Kidney capillary endothelial cell (primary cell): ENCODE measurements around the gene KRTAP5-8.
A peak's percentile ranks its signal among the peaks of the same experiment; 100 is the strongest.
"Not testable (repeated sequence)": the region's sequence is repeated elsewhere in the genome, so short reads cannot be mapped to it uniquely, and the experiment has no call there.

Experiments used
- DNase-seq: peaks from one replicate; pipeline ENCODE4 v3.0.0-alpha.2; 2018; ENCODE audit warnings: low spot score

KRTAP5-8 gene

DNA sequence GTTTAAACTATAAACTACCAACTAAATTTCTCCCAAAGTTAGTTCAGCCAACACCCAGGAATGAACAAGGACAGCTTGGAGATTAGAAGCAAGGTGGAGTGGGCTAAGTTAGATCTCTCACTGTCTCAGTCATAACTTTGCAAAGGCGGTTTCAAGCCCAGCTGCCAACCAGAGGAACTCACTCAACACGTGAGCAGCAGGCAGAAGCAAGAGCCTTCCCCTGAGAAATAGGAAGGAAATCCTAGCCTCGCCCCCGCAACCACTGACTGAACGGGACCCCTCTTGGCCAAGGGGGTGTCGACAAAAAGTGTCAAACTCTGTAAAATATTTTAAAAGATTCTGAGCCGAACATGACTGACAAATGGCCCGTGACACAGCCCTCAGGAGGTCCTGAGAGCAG lies 6.0 kb downstream of the KRTAP5-8 start:
- no peak for DNase-seq

DNA sequence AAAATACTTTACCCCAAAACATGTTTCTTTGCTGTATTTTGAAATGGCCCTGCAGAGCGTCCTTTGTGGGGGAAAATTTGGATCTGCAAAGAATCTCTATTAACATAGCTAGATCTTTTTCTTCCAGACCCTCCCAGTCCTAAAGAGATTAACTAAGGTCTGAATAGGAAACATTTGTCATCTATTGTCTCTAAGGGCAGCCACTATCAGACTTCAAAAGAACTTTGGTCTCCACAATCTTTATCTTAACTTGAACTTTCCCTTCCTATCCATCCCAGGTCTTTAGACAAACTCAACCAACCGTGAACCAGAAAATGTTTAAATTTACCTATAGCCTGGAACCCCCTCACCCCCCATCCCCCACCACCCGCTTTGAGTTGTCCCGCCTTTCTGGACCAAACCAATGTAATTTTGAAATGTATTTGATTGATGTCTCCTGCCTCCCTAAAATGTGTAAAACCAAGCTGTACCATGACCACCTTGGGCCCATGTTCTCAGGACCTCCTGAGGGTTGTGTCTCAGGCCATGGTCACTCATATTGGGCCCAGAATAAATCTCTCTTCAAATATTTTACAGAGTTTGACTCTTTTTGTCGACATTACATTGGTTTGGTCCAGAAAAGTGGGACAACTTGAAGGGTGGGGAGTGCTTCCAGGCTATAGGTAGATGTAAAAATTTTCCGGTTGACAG lies 6.8 kb downstream of the KRTAP5-8 start:
- DNase-seq: no peak

DNA sequence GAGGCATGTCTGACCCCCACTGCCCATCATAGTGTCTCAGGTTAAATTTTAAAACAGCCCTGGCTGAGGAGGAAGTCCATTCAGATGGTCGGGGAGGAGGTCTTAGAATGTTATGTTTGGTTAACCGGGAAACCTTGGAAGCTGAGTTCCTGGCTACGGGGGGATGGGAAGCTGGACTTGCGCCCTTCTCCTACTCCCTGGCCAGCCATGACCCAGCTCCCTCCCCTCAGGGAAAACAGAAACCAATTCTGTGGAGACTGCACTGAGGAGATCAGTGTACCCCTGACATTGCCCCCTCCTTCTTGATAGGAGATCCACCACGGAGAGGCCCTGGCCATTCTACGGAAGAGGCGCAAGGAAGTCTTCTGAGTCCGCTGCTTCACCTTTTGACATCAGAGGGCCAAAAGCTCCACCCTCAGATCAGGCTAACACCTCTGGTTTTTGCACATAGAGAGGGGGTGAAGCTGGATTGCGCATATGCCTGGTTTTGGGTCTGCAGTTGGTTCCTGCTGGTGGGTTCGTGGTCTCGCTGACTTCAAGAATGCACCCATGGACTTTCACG lies 7.7 kb downstream of the KRTAP5-8 start:
- DNase-seq: no peak

DNA sequence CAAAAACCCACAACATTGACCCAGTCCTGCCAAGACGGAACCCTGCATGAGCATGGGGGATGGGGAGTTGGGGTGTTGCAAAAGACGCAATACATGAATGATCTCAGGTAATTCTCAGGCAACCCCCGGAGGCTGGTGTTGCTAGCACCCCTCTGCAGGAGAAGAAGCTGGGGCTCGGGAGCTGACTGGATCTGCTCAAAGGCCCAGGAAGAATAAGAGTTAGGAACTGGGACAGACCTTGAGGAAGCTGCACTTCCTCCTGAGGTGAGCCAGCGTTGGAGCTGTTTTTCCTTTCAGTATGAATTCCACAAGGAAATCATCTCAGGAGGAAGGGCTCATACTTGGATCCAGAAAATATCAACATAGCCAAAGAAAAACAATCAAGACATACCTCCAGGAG lies 10.3 kb downstream of the KRTAP5-8 start, which contains the start of gene KRTAP5-9:
Gene KRTAP5-9, plus strand, starts transcription at position 301 of the 400 bp plus-strand sequence. CDS start 238 bp downstream, outside the sequence.
- no peak for DNase-seq

DNA sequence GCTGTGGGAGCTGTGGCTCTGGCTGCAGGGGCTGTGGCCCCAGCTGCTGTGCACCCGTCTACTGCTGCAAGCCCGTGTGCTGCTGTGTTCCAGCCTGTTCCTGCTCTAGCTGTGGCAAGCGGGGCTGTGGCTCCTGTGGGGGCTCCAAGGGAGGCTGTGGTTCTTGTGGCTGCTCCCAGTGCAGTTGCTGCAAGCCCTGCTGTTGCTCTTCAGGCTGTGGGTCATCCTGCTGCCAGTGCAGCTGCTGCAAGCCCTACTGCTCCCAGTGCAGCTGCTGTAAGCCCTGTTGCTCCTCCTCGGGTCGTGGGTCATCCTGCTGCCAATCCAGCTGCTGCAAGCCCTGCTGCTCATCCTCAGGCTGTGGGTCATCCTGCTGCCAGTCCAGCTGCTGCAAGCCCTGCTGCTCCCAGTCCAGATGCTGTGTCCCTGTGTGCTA lies 10.9 kb downstream of the KRTAP5-8 start:
- DNase-seq: no peak

DNA sequence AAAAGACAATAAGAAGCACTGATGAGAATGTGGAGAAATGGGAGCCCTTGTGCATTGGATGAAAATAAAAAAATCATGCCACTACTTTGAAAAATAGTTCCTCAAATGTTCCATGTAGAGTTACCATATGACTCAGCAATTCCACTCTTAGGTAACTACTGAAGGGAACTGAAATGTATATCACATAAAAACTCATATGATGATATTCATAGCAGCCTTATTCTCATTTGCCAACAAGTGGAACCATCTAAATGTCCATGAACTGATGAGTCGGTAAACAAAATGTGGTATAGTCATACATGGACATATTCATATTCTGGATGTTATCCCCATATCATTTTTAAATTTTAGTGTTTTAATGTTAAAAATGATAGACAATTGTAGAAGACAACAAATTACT lies 13.9 kb downstream of the KRTAP5-8 start:
- no peak for DNase-seq

DNA sequence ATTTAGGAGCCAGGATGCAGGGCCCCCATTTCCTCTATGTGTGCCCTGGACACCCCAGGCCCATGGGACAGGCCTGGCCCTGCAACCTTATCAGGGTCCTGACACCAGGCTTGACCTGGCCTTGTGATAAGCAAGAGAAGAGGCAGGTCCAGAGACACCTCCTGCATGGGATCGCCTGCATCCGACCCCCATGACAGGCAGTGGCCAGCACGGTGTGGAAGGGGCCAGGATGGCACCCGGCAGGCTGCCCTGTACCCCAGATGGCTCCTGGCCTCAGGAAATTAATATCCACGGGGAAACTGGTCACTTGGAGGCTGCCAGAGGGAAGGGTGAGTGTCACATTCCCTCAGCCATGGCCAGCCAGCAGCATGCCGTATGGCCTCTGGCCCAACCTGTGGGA lies 17.2 kb downstream of the KRTAP5-8 start:
- DNase-seq: no peak

DNA sequence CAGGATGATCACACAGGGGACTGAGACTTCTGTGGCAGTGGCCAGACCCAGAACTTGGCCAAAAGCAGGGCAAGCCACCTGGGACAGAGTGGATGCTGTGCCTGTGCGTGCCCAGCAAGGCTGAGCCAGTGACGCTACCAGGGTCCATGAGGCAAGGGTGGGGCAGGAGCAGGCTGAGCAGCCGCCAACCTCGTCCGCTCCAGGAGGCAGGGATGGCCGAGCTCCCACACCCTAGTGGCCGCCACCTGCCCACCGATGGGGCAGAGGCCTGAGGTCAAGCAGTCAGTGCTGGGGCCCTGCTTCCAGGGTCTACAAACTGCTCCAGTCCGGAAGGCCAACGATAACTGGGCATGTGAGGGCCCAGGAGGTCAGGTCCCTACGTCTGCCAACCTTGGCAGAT lies 17.7 kb downstream of the KRTAP5-8 start:
- DNase-seq: no peak

DNA sequence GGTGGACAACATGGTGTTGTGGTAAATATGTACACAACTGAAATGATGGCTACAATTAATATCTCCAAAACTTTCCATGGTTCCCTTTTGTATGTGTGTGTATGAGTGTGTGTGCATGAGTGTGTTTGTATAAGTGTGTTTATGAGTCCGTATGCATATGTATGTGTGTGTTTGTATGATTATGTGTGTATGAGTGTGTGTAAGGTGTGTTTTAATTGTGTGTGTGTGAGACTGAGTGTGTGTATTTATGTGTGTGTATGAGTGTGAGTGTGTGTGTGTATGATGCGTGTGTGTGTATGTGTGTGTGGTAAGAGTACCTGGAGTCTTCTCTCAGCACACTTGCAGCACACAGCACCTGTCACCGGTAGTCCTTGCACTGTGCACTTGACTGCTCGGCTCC lies 18.2 kb downstream of the KRTAP5-8 start:
- no peak for DNase-seq

DNA sequence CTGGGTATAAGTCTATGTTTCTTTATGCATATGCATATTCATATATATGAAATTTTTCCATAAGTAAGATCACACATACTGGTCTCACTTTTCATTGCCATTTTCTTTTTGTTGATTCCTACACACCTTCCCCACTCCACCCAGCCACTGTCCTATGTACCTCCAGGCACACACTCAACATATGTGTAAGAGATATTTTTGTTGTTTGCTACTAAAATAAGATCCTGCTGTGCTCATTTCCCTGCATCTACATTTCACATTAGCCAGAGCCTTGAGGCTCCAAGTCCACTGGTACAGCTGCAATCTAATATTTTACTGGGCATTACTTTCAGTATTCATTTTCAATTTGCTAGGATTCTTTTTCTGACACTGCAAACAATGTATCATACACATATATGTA lies 19.4 kb downstream of the KRTAP5-8 start:
- no peak for DNase-seq

DNA sequence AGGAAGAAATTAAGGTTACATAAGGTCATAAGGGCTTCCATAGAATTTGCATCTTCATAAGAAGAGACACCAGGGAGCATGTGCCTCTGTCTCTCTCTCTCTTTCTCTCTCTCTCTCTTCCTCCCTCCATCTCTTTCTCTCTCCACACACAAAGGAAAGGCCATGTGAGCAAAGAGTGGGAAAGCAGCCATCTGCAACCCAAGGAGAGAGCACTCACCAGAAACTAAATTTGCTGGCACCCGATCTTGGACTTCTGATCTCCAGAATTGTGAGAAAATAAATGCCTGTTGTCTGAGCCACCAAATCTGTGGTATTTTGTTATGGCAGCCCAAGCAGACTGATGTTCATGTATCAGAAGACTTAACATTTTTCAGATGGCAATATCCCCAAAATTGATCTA lies 21.2 kb downstream of the KRTAP5-8 start:
- DNase-seq: no peak

DNA sequence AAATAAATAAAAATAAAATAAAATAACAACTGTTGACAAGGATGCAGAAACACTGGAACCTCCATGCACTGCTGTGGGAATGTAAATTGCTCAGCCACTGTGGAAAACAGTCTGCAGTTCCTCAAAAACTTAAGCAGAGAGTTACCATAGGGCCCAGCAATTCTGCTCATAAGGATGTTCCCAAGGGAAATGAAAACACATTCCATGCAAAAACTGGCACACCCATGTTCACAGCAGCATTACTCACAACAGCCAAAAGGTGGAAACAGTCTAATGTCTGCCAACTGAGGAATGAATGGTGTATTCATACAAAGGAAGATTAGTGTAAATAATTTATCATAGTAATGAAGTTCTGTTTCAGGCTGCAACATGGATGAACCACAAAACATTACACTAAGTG lies 24.3 kb downstream of the KRTAP5-8 start:
- DNase-seq: no peak

DNA sequence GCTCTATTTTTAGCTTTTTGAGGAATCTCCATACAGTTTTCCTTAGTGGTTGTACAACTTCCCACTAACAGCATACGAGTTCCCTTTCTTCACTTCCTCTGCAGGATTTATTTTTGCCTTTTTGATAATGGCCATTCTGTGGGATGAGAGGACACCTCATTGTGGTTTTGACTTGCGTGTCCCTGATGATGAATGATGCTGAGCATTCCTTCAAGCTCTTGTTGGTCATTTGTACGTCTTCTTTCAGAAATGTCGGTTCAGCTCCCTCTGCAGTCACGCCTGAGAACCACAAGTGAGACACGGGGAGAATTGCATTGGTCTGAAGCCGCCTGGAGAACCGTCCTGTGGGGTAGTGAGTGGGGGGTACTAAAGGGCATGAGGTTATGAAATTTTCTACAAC lies 25.6 kb downstream of the KRTAP5-8 start:
- peak; percentile 44 for DNase-seq

DNA sequence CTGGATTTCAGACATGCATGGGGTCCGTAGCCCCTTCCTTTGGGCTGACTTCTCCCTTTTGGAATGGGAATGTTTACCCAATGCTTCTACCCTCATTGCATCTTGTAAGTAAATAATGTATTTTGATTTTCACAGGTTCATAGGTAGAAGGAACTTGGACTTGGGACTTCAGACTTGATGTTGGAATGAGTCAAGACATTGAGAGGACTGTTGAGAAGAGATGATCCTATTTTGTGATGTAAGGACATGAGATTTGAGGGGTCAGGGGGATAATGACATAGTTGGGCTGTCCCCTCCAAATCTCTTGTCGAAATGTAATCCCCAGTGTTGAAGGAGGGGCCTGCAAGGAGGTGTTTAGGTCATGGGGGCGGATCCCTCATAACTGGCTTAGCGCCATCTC lies 26.6 kb downstream of the KRTAP5-8 start:
- DNase-seq: no peak

DNA sequence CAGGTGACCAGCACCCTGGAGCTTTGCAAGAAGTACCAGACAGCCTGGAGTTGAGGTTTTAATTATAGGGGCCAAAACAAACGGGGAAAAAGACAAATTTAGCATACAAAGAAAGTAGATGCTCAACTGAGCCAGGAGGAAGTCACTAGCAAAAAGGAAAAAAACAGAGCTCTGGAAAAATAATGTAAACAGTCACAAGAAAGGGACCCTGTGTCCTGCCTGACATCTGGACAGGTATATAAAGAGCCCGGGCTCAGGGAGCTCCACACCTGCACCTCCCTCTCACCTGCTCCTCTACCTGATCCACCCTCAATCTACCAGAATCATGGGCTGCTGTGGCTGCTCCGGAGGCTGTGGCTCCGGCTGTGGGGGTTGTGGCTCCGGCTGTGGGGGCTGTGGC lies 27.4 kb downstream of the KRTAP5-8 start, which contains the start of gene KRTAP5-10:
Gene KRTAP5-10, plus strand, starts transcription at position 301 of the 400 bp plus-strand sequence. Its CDS starts 25 bp downstream, at position 326.
- no peak for DNase-seq

DNA sequence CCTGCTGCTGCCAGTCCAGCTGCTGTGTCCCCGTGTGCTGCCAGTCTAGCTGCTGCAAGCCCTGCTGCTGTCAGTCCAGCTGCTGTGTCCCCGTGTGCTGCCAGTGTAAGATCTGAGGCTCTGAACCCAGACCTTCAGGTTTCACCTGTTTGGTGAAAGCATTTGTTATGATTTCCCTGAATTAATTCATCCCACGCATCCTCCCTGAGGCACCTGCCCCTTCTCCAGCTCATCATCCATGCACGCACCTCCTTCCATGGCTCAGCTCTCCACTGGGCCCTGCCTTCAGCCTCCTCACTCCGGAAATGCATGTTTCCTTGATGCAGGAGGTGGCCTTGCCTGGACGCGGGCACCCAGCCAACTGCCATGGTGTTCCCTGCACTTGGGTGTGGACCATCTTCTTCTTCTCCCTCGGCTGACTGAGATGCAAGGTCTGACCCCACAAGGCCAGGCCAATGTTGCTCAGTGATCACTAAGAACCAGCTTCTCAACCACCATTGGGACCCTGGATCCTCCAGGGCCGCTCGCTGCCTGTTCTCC lies 28.3 kb downstream of the KRTAP5-8 start:
- peak; percentile 36 for DNase-seq

DNA sequence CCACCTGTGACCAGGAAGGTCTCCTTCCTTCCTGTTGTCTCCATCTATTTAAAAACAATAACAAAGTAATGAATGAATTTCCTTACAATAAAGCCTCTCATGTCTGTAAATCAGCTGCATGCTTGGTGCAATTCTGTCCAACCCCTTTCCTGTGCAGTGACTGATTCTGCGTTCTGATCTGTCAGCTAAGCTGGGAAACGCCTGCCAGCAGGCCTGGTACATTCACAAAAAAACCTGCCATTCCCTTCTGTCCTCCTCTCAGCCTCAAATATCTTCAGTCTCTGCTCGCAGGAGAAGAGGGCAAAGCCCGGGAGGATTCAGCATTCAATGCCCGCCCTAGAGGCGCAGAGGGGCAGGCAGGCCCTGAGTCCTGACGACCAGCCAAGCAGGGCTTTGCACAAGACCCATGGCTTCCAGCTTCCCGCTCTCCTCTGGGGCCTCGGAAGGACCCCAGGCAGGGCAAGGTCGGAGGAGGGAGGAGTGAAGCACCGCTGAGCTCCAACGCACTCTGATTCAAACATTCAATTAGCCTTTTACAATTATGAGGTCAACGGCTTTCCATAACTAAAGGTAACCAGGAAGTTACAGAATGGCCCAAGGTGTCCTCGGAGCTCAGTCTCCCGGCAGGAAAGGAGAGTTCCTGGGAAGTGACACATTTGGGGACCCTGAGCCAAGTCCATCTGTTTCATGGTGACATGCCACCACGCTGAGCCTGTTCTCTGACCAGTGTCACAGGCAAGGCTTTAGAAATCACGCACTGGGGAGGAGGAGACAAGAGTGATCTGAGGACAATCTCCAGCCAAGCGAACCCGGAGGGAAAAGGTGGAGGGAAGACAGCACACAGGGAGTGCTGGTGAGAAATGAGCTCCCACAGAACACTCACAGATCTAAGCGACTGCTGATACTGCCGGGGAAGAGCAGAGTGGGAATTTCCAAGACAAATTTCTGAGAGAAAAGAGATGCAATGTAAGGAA lies 29.1 kb downstream of the KRTAP5-8 start:
- peak; percentile 17 for DNase-seq

DNA sequence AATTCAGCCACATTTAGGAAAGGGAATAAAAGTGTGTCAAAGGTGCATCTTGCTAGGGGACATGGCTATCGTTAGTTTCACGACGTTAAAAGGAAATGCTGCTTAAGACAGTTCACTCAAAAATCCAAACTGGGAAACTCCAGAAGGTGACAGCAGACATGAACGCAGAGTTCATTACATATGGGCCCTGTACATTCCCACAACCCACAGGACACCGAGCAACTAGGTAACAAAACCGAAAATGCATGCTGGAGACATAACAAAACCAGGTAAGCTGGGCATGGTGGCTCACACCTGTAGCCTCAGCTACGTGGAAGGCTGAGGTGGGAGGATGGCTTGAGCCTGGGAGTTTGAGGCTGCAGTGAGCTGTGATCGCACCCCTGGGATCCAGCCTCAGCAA lies 29.8 kb downstream of the KRTAP5-8 start:
- DNase-seq: not testable (repeated sequence)

DNA sequence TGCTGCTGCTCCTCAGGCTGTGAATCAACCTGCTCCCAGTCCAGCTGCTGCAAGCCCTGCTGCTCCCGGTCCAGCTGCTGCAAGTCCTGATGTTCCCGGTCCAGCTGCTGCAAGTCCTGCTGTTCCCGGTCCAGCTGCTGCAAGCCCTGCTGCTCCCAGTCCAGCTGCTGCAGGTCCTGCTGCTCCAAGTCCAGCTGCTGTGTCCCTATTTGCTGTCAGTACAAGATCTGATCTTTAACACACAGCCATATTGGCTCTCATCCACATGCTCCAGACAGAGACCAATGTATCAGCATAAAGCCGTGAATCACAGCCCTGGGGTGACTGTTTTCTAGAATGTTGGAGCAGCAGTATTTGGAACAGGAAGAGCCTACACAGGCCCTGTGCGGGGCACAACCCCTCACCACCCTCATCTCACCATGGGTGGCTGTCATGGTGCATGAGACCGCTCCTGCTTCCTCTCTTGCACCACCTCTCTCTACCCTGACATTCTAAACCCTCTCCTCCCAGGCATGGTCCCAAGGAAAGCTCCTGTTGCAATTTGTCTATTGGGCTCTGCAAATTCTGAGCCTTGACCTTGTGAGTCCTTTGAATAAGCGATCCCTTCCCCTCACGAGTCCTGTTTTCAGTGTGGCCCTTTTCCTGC lies 31.0 kb downstream of the KRTAP5-8 start:
- no peak for DNase-seq

DNA sequence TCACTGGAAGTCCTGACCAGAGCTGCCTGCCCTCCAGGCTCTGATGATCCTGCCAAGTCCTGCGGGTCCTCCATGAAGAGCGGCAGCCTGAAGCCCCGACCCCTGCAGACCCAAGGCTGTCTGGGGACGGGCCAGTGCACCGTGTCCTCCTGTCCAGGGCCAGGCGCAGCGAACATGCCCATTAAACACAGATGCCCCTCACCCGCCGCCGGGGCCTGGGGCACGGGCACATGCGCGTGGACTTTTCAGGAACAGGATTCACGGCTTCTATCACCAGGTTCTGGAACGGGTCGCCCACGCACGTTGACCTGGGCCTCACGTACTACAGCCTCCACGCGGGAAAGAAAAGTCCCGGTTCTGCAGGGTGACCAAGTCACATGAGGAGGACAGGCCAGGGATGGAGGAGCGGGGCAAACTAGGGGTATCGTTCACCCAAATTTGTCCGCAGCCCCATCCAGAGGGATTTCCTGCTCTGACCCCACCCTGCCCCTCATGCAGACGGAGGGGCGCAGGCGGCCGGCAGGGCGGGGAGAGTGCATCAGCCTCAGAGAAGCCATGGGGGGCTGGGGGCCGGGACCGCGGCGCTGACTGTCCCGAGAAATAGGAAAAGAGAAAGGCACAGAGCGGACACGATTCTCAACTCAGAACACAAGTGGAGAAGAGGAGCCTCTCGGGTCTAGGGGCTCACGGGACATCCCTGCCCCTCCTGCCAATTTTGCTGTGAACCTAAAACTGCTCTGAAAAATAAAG lies 33.5 kb downstream of the KRTAP5-8 start:
- DNase-seq: not testable (repeated sequence)

DNA sequence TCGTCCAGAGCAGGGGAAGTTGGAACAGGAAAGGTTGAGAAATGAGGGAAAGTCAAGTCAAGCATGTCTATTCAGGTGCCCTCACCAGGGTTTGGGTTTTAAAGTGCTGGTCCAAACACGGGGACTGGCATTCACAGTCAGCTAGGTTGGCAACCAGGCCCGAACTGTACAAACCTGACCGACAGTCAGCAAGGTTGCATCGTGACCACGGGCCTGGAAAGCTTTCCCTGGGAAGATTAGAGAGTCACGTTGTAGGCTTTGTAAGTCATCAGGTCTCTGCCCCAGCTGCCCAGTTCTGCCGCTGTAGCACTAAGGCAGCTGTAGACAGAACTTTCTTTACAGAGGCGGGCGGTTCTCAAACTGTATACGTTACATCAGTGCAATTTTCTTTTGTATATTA lies 35.0 kb downstream of the KRTAP5-8 start:
- no peak for DNase-seq
